KMS-11 (cell line): ENCODE results near the gene MTNR1B.

Experiments used
- H2AFZ ChIP-seq: fragments of 200-600 bp; sonication (generic); 2 replicates; pipeline ENCODE4 v1.6.1; 2016; ENCODE audit warnings: antibody characterized with exemption, mixed run types, low read depth
- H3K27ac ChIP-seq: fragments of 200-600 bp; sonication (generic); 2 replicates; pipeline ENCODE4 v1.6.1; 2016; ENCODE audit warnings: mild to moderate bottlenecking, mixed run types
- H3K27me3 ChIP-seq: fragments of 200-600 bp; sonication (generic); 2 replicates; pipeline ENCODE4 v1.6.1; 2017; ENCODE audit warnings: mild to moderate bottlenecking, low read depth, mixed run types, moderate library complexity; ENCODE audit not compliant: insufficient read depth
- H3K36me3 ChIP-seq: fragments of 200-600 bp; sonication (generic); 2 replicates; pipeline ENCODE4 v1.6.1; 2017; ENCODE audit warnings: mild to moderate bottlenecking, mixed run types; ENCODE audit not compliant: insufficient read depth
- H3K4me1 ChIP-seq: fragments of 200-600 bp; sonication (generic); 2 replicates; pipeline ENCODE4 v1.6.1; 2016; ENCODE audit warnings: mild to moderate bottlenecking, low read depth, mixed run types; ENCODE audit not compliant: poor library complexity, severe bottlenecking
- H3K4me2 ChIP-seq: fragments of 200-600 bp; sonication (generic); 2 replicates; pipeline ENCODE4 v1.7.0; 2016; ENCODE audit warnings: mild to moderate bottlenecking, mixed run types
- H3K4me3 ChIP-seq: fragments of 200-600 bp; sonication (generic); IDR thresholded peaks from 2 replicates; pipeline ENCODE4 v1.6.1; 2017; ENCODE audit warnings: low read depth, low read length, mixed read lengths; ENCODE audit not compliant: insufficient read depth
- H3K79me2 ChIP-seq: fragments of 200-600 bp; sonication (generic); 2 replicates; pipeline ENCODE4 v1.6.1; 2016; ENCODE audit warnings: low read depth, mixed run types; ENCODE audit not compliant: insufficient read depth
- H3K9ac ChIP-seq: fragments of 200-600 bp; sonication (generic); 2 replicates; pipeline ENCODE4 v1.6.1; 2016; ENCODE audit warnings: mild to moderate bottlenecking, mixed run types
- H4K20me1 ChIP-seq: fragments of 200-600 bp; sonication (generic); 2 replicates; pipeline ENCODE4 v1.6.1; 2016; ENCODE audit warnings: mild to moderate bottlenecking, mixed run types; ENCODE audit not compliant: insufficient read depth
- TF ChIP-seq, protein P1 (sequence below): fragments of 200-600 bp; sonication (generic); conservative IDR thresholded peaks from 2 replicates; pipeline ENCODE4 v1.6.1; 2017; ENCODE audit warnings: low read depth, mild to moderate bottlenecking, antibody characterized with exemption, low read length, moderate library complexity, mixed read lengths

Gene MTNR1B

DNA sequence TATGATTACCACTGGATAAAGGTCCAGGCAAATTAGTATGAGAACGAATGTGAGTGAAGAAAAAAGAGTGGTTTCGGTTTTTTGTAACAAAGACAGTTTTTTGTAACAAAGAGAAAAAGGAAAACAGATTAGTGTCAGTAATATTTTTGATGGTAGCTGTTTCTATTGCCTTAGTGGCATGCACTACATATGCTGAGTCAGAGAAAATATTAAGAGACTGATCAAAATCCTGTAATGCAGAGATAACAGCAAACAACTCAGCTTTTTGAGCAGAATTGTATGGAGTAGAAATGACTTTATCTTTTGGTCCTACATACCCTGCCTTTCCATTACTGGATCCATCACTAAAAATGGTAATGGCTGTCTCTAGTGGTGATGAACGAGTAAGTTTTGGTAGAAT lies 22.7 kb upstream of the MTNR1B start:
- H3K4me2 ChIP-seq = no peak overlapping the region
- no peaks in the 10 kb centered on the region for H3K79me2 ChIP-seq
- H3K4me3 ChIP-seq = no peak overlapping the region
- no peak overlapping the region for H3K27ac ChIP-seq
- no peaks in the 10 kb centered on the region for H3K27me3 ChIP-seq
- H3K4me1 ChIP-seq = no peaks in the 10 kb centered on the region
- no peaks in the 10 kb centered on the region for H4K20me1 ChIP-seq
- no peaks in the 10 kb centered on the region for H3K36me3 ChIP-seq
- no peak overlapping the region for H3K9ac ChIP-seq
- TF ChIP-seq, protein P1, sequence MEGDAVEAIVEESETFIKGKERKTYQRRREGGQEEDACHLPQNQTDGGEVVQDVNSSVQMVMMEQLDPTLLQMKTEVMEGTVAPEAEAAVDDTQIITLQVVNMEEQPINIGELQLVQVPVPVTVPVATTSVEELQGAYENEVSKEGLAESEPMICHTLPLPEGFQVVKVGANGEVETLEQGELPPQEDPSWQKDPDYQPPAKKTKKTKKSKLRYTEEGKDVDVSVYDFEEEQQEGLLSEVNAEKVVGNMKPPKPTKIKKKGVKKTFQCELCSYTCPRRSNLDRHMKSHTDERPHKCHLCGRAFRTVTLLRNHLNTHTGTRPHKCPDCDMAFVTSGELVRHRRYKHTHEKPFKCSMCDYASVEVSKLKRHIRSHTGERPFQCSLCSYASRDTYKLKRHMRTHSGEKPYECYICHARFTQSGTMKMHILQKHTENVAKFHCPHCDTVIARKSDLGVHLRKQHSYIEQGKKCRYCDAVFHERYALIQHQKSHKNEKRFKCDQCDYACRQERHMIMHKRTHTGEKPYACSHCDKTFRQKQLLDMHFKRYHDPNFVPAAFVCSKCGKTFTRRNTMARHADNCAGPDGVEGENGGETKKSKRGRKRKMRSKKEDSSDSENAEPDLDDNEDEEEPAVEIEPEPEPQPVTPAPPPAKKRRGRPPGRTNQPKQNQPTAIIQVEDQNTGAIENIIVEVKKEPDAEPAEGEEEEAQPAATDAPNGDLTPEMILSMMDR = no peak
- no peak overlapping the region for H2AFZ ChIP-seq

DNA sequence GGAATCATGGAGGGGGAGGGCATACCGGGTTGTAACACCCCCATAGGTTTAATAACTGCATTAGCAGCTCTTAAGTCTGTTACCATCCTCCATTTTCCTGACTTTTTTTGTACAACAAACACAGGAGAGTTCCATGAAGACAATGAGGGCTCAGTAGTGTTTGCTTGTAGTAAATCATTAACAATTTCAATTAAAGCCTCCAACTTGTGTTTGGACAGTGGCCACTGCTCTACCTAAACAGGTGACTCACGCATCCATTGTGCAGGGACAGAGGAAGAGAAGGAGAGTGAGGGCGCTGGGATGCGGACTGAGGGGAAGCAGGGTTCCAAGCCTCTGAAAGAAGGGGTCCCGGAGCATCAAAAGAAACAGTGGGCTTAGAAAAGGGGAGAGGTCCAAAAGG lies 21.3 kb upstream of the MTNR1B start:
- H3K79me2 ChIP-seq = no peaks in the 10 kb centered on the region
- no peaks in the 10 kb centered on the region for H3K27me3 ChIP-seq
- H3K9ac ChIP-seq = no peak overlapping the region
- no peaks in the 10 kb centered on the region for H3K4me1 ChIP-seq
- TF ChIP-seq, protein P1 = no peak
- H4K20me1 ChIP-seq = no peaks in the 10 kb centered on the region
- no peak overlapping the region for H3K4me3 ChIP-seq
- H3K36me3 ChIP-seq = no peaks in the 10 kb centered on the region
- H3K27ac ChIP-seq = no peak overlapping the region
- no peak overlapping the region for H3K4me2 ChIP-seq
- no peak overlapping the region for H2AFZ ChIP-seq

DNA sequence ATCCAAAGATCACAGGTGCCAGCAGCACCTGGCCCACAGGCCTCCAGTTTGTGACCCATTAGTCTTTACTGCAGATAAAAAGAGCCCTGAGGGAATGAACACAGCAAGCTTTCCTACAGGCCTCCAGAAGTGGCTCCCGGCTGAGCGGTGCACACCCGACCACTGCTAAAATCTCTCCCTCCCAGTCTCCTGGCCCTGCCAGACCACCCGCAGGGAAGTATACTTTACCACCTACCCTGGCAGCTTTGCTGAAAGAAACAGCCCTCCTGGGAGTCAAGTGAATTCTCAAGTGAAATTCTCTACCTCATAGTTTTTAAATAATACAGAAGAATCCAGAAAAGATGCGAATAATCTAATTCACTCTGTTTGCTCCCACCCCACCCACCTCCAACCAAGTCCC lies 15.4 kb upstream of the MTNR1B start:
- Histone ChIP-seq H3K4me1 (peaks cover 11% of the 10 kb centered on the region), H3K9ac (no peak overlapping the region), H3K36me3 (no peaks in the 10 kb centered on the region), H3K79me2 (no peaks in the 10 kb centered on the region), H4K20me1 (no peaks in the 10 kb centered on the region), H2AFZ (no peak overlapping the region), H3K4me2 (no peak overlapping the region), H3K27me3 (no peaks in the 10 kb centered on the region), H3K27ac (no peak overlapping the region), H3K4me3 (no peak overlapping the region)
- TF ChIP-seq, protein P1 = no peak

DNA sequence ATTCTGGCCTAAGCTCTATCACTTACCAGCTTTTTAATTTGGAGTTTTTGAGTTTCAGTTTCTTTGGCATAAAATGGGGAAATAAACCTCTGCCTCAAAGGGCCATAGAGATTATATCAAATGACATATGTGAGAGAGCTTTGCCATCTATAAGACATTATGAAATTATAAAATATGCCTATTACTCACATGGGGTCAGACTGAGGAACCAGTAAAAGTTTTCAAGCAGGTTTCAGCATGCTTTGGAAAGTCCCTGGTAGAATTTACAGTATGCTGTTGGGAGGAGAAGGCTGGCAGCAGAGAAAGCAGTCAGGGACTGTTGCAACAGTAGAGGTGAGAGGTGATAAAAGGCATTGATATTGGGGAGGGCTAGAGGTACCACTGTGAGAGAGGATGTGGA lies 13.6 kb upstream of the MTNR1B start:
- Histone ChIP-seq H3K36me3 (no peaks in the 10 kb centered on the region), H3K9ac (no peak overlapping the region), H3K27ac (no peak overlapping the region), H3K4me2 (no peak overlapping the region; the same call in 1 of the 2 replicates), H3K4me1 (peaks cover 11% of the 10 kb centered on the region), H3K27me3 (no peaks in the 10 kb centered on the region), H4K20me1 (no peaks in the 10 kb centered on the region), H3K4me3 (no peak overlapping the region), H3K79me2 (no peaks in the 10 kb centered on the region), H2AFZ (no peak overlapping the region)
- TF ChIP-seq, protein P1 = no peak
